MM.1S (cell line): ENCODE measurements around the gene NPR3.

Experiments
- EZH2 ChIP-seq: fragments of 300-600 bp; sonication (generic); optimal IDR thresholded peaks from 2 replicates; pipeline ENCODE3; 2017; ENCODE audit warnings: low read depth, mild to moderate bottlenecking, antibody characterized with exemption, low read length, mixed read lengths
- EZH2phosphoT487 ChIP-seq: fragments of 300-600 bp; sonication (generic); IDR thresholded peaks from 2 replicates; pipeline ENCODE4 v1.6.1; 2018; ENCODE audit warnings: antibody characterized with exemption, low read length
- TF ChIP-seq, protein P1 (sequence below): fragments of 300-600 bp; sonication (generic); IDR thresholded peaks from 2 replicates; pipeline ENCODE4 v1.5.1; 2016; ENCODE audit warnings: antibody characterized with exemption, low read length, mixed read lengths

DNA sequence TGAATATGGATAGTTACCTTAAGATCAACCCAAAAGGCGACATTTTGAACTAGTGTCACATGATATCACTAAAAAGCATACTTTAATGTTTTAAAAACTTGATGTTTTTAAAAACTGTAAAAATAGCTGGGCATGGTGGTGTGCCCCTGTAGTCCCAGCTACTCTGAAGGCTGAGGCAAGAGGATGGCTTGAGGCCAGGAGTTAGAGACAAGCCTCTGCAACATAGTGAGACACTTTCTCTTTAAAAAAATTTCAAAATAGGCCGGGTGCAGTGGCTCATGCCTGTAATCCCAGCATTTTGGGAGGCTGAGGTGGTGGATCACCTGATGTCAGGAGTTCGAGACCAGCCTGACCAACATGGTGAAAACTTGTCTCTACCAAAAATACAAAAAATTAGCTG is 129.5 kb downstream of the NPR3 start:
- TF ChIP-seq, protein P1, sequence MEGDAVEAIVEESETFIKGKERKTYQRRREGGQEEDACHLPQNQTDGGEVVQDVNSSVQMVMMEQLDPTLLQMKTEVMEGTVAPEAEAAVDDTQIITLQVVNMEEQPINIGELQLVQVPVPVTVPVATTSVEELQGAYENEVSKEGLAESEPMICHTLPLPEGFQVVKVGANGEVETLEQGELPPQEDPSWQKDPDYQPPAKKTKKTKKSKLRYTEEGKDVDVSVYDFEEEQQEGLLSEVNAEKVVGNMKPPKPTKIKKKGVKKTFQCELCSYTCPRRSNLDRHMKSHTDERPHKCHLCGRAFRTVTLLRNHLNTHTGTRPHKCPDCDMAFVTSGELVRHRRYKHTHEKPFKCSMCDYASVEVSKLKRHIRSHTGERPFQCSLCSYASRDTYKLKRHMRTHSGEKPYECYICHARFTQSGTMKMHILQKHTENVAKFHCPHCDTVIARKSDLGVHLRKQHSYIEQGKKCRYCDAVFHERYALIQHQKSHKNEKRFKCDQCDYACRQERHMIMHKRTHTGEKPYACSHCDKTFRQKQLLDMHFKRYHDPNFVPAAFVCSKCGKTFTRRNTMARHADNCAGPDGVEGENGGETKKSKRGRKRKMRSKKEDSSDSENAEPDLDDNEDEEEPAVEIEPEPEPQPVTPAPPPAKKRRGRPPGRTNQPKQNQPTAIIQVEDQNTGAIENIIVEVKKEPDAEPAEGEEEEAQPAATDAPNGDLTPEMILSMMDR: no peak
- TF ChIP-seq EZH2 (no peak), EZH2phosphoT487 (no peak)
